Measurements from ENCODE around the gene MCAT.

DNA sequence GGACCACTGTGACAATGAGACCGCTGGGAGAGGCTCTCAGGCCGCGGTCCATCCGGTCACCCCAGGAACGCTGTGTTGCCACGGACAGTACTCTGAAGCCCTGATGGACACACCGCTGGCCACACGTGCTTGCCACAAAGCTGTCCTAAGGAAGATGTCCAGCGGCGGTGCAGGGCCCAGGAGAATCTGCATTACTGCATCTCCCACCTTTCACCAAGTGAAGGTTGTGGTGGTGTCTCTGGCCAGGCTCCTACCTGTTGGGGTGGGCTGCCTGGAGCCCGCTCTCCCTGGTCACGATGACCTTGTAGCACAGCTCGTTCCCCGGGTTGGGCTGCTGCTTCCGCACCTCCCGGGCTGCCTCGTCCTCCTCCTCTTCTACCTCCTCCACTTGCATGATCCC lies 39.5 kb upstream of the MCAT start:
- TF ChIP-seq POLR2A (IDR thresholded peaks at IDR 0.05), result no peak
- TF ChIP-seq, protein P1, sequence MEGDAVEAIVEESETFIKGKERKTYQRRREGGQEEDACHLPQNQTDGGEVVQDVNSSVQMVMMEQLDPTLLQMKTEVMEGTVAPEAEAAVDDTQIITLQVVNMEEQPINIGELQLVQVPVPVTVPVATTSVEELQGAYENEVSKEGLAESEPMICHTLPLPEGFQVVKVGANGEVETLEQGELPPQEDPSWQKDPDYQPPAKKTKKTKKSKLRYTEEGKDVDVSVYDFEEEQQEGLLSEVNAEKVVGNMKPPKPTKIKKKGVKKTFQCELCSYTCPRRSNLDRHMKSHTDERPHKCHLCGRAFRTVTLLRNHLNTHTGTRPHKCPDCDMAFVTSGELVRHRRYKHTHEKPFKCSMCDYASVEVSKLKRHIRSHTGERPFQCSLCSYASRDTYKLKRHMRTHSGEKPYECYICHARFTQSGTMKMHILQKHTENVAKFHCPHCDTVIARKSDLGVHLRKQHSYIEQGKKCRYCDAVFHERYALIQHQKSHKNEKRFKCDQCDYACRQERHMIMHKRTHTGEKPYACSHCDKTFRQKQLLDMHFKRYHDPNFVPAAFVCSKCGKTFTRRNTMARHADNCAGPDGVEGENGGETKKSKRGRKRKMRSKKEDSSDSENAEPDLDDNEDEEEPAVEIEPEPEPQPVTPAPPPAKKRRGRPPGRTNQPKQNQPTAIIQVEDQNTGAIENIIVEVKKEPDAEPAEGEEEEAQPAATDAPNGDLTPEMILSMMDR (IDR thresholded peaks at IDR 0.05), result no peak
